ENCODE results near the gene NTNG1. TPM values are rescaled to one million over a fixed set of nuclear protein-coding genes. Genes with fewer than 3 reads are reported as not detected.

The NTNG1 gene
- total and polyA plus RNA-seq, 11 donors = 4.6 TPM; not detected in 10

GRCh38 chr1:107339775-107340174, 198.9 kb downstream of the NTNG1 start:
- TF ChIP-seq CTCF (IDR thresholded peaks at IDR 0.05) (no peak), POLR2A (IDR thresholded peaks at IDR 0.05) (no peak)
- DNase-seq (no peak), ATAC-seq (no peak)
- H3K27ac ChIP-seq = no peak overlapping the region
- H3K9me3 ChIP-seq = peaks cover 0 to 11% (median 0%) of the 10 kb centered on the region in 12 donors
- intact Hi-C loops (cut with DNase I) = no loop called here
- H3K4me1 ChIP-seq = no peaks in the 10 kb centered on the region
- H3K36me3 ChIP-seq = no peaks in the 10 kb centered on the region
- 75 to 82% (median 78%) methylated on average over 3 of the region's 3 CpGs for WGBS, 4 donors
- no peak overlapping the region for H3K4me3 ChIP-seq
- H3K27me3 ChIP-seq = no peaks in the 10 kb centered on the region

GRCh38 chr1:107342316-107342715, 201.5 kb downstream of the NTNG1 start:
- no peak overlapping the region for H3K4me3 ChIP-seq
- H3K4me1 ChIP-seq = no peaks in the 10 kb centered on the region
- H3K27ac ChIP-seq = no peak overlapping the region
- intact Hi-C loops (cut with DNase I) = no loop called here
- H3K36me3 ChIP-seq = no peaks in the 10 kb centered on the region
- ATAC-seq = no peak
- no peak for DNase-seq
- H3K9me3 ChIP-seq = no peaks in the 10 kb centered on the region
- TF ChIP-seq CTCF (IDR thresholded peaks at IDR 0.05) = no peak
- no peak for TF ChIP-seq POLR2A (IDR thresholded peaks at IDR 0.05)
- no peaks in the 10 kb centered on the region for H3K27me3 ChIP-seq

- Histone ChIP-seq H3K9me3 (no peaks in the 10 kb centered on the region), H3K36me3 (no peaks in the 10 kb centered on the region), H3K27ac (no peak overlapping the region), H3K27me3 (no peaks in the 10 kb centered on the region), H3K4me3 (no peak overlapping the region), H3K4me1 (no peaks in the 10 kb centered on the region)
- TF ChIP-seq CTCF (IDR thresholded peaks at IDR 0.05) (no peak), POLR2A (IDR thresholded peaks at IDR 0.05) (no peak)
- 88 to 92% (median 90%) methylated on average over 2 of the region's 2 CpGs for WGBS, 4 donors
- DNase-seq (no peak), ATAC-seq (no peak)
- intact Hi-C loops (cut with DNase I) = no loop called here
Measured at GRCh38 chr1:107342768-107343167, 201.9 kb downstream of the NTNG1 start.

GRCh38 chr1:107343601-107344000, 202.8 kb downstream of the NTNG1 start:
- DNase-seq (no peak), ATAC-seq (no peak)
- 88 to 91% (median 89%) methylated on average over 5 of the region's 5 CpGs for WGBS, 4 donors
- H3K36me3 ChIP-seq = no peaks in the 10 kb centered on the region
- H3K27me3 ChIP-seq = no peaks in the 10 kb centered on the region
- H3K4me1 ChIP-seq = no peaks in the 10 kb centered on the region
- H3K9me3 ChIP-seq = no peaks in the 10 kb centered on the region
- TF ChIP-seq CTCF (IDR thresholded peaks at IDR 0.05) = no peak
- TF ChIP-seq POLR2A (IDR thresholded peaks at IDR 0.05) = no peak
- intact Hi-C loops (cut with DNase I) = no loop called here
- no peak overlapping the region for H3K4me3 ChIP-seq
- H3K27ac ChIP-seq = no peak overlapping the region
